ENCODE data around the gene IP6K1.

- TF ChIP-seq REST (IDR thresholded peaks at IDR 0.05; ENCODE audit: unreplicated experiment): no peak
- TF ChIP-seq CTCF (conservative IDR thresholded peaks at IDR 0.05; ENCODE audit: low read depth in 2 of 2): no peak
- TF ChIP-seq STAT1 (IDR thresholded peaks at IDR 0.05; ENCODE audit: unreplicated experiment): no peak
- TF ChIP-seq EZH2 (IDR thresholded peaks at IDR 0.05; ENCODE audit: low read depth, unreplicated experiment): no peak
These were observed 16.9 kb downstream of the IP6K1 start for GRCh38 chr3:49769286-49769915.

Measured in GM23338 (cell line).